GM12864 (cell line): ENCODE measurements around the gene ZDHHC7.
A peak's percentile ranks its signal among the peaks of the same experiment; 100 is the strongest.

Source experiments
- DNase-seq: peaks from one replicate; pipeline ENCODE4 v3.0.0-alpha.2; 2011; ENCODE audit warnings: low read depth
- H3K4me3 ChIP-seq: 2 replicates; pipeline ENCODE4 v1.5.1; 2011; ENCODE audit warnings: mild to moderate bottlenecking, low read depth, low read length, control low read depth
- TF ChIP-seq, protein P1 (sequence below): IDR thresholded peaks from 2 replicates; pipeline ENCODE4 v1.5.1; 2011; ENCODE audit warnings: low read depth, mild to moderate bottlenecking, moderate library complexity, low read length, control low read depth, inconsistent platforms; ENCODE audit errors: missing control alignments

ZDHHC7 gene, protein sequence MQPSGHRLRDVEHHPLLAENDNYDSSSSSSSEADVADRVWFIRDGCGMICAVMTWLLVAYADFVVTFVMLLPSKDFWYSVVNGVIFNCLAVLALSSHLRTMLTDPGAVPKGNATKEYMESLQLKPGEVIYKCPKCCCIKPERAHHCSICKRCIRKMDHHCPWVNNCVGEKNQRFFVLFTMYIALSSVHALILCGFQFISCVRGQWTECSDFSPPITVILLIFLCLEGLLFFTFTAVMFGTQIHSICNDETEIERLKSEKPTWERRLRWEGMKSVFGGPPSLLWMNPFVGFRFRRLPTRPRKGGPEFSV

GRCh38 chr16:85010931-85011845 lies at the start of gene ZDHHC7:
Gene ZDHHC7 (minus strand): TSS chr16:85011535. CDS start chr16:84990618, 20,917 bp downstream.
- H3K4me3 ChIP-seq: peak within 1 kb of the TSS; percentile 62
- TF ChIP-seq, protein P1, sequence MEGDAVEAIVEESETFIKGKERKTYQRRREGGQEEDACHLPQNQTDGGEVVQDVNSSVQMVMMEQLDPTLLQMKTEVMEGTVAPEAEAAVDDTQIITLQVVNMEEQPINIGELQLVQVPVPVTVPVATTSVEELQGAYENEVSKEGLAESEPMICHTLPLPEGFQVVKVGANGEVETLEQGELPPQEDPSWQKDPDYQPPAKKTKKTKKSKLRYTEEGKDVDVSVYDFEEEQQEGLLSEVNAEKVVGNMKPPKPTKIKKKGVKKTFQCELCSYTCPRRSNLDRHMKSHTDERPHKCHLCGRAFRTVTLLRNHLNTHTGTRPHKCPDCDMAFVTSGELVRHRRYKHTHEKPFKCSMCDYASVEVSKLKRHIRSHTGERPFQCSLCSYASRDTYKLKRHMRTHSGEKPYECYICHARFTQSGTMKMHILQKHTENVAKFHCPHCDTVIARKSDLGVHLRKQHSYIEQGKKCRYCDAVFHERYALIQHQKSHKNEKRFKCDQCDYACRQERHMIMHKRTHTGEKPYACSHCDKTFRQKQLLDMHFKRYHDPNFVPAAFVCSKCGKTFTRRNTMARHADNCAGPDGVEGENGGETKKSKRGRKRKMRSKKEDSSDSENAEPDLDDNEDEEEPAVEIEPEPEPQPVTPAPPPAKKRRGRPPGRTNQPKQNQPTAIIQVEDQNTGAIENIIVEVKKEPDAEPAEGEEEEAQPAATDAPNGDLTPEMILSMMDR: no peak
- DNase-seq: peak; percentile 47

DNA sequence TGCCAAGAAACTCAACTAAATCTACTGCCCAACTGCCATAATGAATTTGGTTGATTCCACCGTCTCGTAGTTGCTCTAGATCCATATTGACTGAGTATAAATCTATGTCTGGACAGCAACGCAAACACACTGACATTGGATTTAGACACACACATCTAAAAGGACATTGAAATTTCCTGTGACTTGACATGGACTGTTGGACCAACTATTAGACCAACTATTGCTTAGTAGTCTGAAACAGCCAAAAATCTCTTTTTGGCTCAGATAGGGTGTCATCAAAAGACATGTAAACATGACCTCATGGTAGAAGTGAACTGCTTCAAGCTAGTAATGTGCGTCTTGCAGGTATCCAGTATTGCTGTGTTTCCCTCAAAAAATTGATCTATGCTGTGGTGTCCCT lies 47.6 kb upstream of the ZDHHC7 start:
- TF ChIP-seq, protein P1: no peak
- no peak for DNase-seq
- H3K4me3 ChIP-seq: no peak overlapping the region

- TF ChIP-seq, protein P1: no peak
- no peak overlapping the region for H3K4me3 ChIP-seq
- no peak for DNase-seq
These were observed 46.6 kb upstream of the ZDHHC7 start for GRCh38 chr16:85057948-85058347.

GRCh38 chr16:85057212-85057889 lies 46.0 kb upstream of the ZDHHC7 start:
- DNase-seq: no peak
- TF ChIP-seq, protein P1: peak; percentile 36
- no peak overlapping the region for H3K4me3 ChIP-seq

DNA sequence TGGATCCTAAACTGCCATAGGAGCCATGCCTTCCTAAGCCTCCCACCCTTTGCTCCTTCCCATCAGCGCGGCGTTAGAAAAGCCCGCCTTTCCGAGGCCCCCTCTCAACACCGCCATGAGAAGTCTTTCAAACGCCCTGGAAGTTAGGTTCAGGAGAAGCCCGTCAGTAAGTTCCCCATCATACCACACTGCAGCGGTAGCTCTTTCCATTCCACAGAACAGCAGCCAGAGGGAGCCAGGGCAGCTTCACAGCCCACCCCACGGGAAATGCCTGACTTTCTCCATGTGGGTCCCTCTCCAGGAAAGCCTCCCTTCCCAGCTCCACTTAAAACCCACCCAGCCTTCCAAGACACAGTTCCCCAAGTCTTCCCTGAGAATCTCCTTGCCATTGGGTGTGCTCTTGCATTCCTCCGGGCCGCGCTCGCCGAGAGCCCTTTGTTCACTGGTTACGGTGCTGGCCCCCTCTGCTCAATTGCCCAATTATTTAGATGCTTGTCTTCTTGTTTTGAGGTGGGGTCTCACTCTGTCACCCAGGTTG lies 44.9 kb upstream of the ZDHHC7 start:
- H3K4me3 ChIP-seq: no peak overlapping the region
- DNase-seq: no peak
- TF ChIP-seq, protein P1: peak; percentile 17

GRCh38 chr16:85055493-85056210 lies 44.3 kb upstream of the ZDHHC7 start:
- peak overlapping the region; percentile 1; the same call in 1 of the 2 replicates for H3K4me3 ChIP-seq
- peak; percentile 77 for DNase-seq
- TF ChIP-seq, protein P1: no peak
